SU-DHL-6 (cell line): ENCODE results near the gene PRR23E.

Source experiments
- CTCF ChIP-seq: fragments of 200-600 bp; sonication (generic); IDR thresholded peaks from one replicate; pipeline ENCODE4 v1.5.1; 2017; ENCODE audit warnings: antibody characterized with exemption, mild to moderate bottlenecking, low read length, moderate library complexity; ENCODE audit not compliant: insufficient read depth, poor library complexity, severe bottlenecking
- EZH2phosphoT487 ChIP-seq: fragments of 200-600 bp; sonication (generic), shearing (Covaris generic); conservative IDR thresholded peaks from 2 replicates; pipeline ENCODE4 v1.6.1; 2018; ENCODE audit warnings: mild to moderate bottlenecking, antibody characterized with exemption, low read length, moderate library complexity, mixed read lengths

GRCh38 chr3:127193775-127194174, 844 bp downstream of the PRR23E start:
- TF ChIP-seq CTCF = no peak
- no peak for TF ChIP-seq EZH2phosphoT487
